ENCODE results near the gene CACNG7.

GRCh38 chr19:53882391-53883050 is 26.6 kb upstream of the CACNG7 start:
- TF ChIP-seq POLR2A (IDR thresholded peaks at IDR 0.05) (no peak), POLR2AphosphoS5 (IDR thresholded peaks at IDR 0.05) (no peak), EP300 (IDR thresholded peaks at IDR 0.05) (no peak)
- TF ChIP-seq, protein P1, sequence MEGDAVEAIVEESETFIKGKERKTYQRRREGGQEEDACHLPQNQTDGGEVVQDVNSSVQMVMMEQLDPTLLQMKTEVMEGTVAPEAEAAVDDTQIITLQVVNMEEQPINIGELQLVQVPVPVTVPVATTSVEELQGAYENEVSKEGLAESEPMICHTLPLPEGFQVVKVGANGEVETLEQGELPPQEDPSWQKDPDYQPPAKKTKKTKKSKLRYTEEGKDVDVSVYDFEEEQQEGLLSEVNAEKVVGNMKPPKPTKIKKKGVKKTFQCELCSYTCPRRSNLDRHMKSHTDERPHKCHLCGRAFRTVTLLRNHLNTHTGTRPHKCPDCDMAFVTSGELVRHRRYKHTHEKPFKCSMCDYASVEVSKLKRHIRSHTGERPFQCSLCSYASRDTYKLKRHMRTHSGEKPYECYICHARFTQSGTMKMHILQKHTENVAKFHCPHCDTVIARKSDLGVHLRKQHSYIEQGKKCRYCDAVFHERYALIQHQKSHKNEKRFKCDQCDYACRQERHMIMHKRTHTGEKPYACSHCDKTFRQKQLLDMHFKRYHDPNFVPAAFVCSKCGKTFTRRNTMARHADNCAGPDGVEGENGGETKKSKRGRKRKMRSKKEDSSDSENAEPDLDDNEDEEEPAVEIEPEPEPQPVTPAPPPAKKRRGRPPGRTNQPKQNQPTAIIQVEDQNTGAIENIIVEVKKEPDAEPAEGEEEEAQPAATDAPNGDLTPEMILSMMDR (IDR thresholded peaks at IDR 0.05) = peak in 1 of 7 experiments; percentile 8
